Fibroblast of the conjunctiva (primary cell): ENCODE data around the gene SNRPD3.
A peak's percentile ranks its signal among the peaks of the same experiment; 100 is the strongest.
"Not testable (repeated sequence)": the region's sequence is repeated elsewhere in the genome, so short reads cannot be mapped to it uniquely, and the experiment has no call there.

ENCODE experiments used
- DNase-seq: peaks from one replicate; pipeline ENCODE4 v3.0.0-alpha.2; 2010; ENCODE audit warnings: low read depth

SNRPD3 gene

GRCh38 chr22:24555165-24556039 is at the start of gene SNRPD3:
Gene SNRPD3 (plus strand): TSS chr22:24555999. CDS start chr22:24557675, 1,676 bp downstream.
- peak; percentile 99 for DNase-seq

GRCh38 chr22:24506802-24507438 is 48.9 kb upstream of the SNRPD3 start:
- no peak for DNase-seq

- DNase-seq = no peak
Observed at GRCh38 chr22:24507716-24508115, 48.1 kb upstream of the SNRPD3 start.

GRCh38 chr22:24510637-24511625 is 44.9 kb upstream of the SNRPD3 start:
- no peak for DNase-seq

- DNase-seq = no peak
Observed at GRCh38 chr22:24512043-24512442, 43.8 kb upstream of the SNRPD3 start.

GRCh38 chr22:24513378-24514240 is 42.2 kb upstream of the SNRPD3 start:
- DNase-seq = no peak

GRCh38 chr22:24514241-24515026 is 41.4 kb upstream of the SNRPD3 start:
- no peak for DNase-seq

- no peak for DNase-seq
Observed at GRCh38 chr22:24515027-24515338, 40.8 kb upstream of the SNRPD3 start.

- DNase-seq = peak; percentile 71
Observed at GRCh38 chr22:24516301-24516737, 39.5 kb upstream of the SNRPD3 start.

- DNase-seq = no peak
Observed at GRCh38 chr22:24517446-24517845, 38.4 kb upstream of the SNRPD3 start.

- DNase-seq = no peak
Observed at GRCh38 chr22:24518228-24518627, 37.6 kb upstream of the SNRPD3 start.

GRCh38 chr22:24518771-24519485 is 36.9 kb upstream of the SNRPD3 start:
- DNase-seq = no peak

GRCh38 chr22:24519496-24519895 is 36.3 kb upstream of the SNRPD3 start:
- no peak for DNase-seq

GRCh38 chr22:24521791-24522245 is 34.0 kb upstream of the SNRPD3 start:
- peak; percentile 32 for DNase-seq

- no peak for DNase-seq
Observed at GRCh38 chr22:24523873-24524272, 31.9 kb upstream of the SNRPD3 start.

- peak; percentile 77 for DNase-seq
Observed at GRCh38 chr22:24525416-24526037, 30.3 kb upstream of the SNRPD3 start.

- DNase-seq = no peak
Observed at GRCh38 chr22:24526191-24526590, 29.6 kb upstream of the SNRPD3 start.

GRCh38 chr22:24529898-24530297 is 25.9 kb upstream of the SNRPD3 start:
- DNase-seq = no peak

GRCh38 chr22:24530968-24531367 is 24.8 kb upstream of the SNRPD3 start:
- DNase-seq = not testable (repeated sequence)
